HG02763 (cell line): ENCODE measurements around the gene TMEM208.
A peak's percentile ranks its signal among the peaks of the same experiment; 100 is the strongest.

ENCODE experiments used
- ATAC-seq: cut with Tn5 transposase; IDR thresholded peaks from one replicate; pipeline ENCODE4 v1.9.1; 2021; ENCODE audit warnings: mild to moderate bottlenecking, moderate library complexity; ENCODE audit not compliant: unreplicated experiment

Gene TMEM208

DNA sequence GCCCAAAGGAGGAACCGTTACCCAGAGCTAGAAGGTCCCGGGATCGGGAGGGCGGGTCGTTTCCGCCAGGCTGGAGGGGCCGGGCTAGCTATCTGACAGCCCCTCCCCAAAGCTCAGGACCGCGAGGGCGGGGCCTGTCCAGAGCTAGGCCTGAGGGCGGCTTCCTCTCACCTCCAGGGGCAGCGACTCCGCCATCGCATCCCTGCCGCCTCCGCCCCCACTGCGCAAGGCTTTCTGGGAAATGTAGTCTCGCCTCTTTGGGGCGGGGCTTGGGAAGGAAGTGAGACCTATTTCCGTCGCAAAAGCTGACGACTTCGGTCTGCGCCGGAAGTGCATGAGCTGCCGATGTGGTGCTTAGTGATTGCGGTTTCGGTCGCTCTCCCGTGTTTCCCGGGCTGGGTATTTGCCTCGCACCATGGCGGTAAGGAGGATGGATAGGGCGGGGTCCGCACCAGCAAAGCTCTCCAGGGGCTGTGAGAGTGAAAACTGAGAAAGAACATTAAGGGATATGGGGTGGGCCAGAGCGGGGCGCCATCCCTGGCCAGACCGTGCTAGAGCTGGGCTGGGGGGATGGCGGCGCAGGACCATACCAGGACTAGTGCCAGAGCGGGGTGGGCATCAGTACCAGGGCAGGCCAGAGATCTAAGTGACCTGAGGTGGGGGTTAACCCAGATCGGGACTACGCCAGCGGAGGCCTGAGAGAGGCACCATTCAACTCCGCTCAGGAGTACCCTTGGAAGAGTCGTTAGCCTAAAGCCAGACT is at the start of gene TMEM208:
TMEM208 (plus strand) TSS at position 327 of the 763 bp plus-strand sequence; CDS start at position 416, 89 bp downstream.
- peak; percentile 97 for ATAC-seq

DNA sequence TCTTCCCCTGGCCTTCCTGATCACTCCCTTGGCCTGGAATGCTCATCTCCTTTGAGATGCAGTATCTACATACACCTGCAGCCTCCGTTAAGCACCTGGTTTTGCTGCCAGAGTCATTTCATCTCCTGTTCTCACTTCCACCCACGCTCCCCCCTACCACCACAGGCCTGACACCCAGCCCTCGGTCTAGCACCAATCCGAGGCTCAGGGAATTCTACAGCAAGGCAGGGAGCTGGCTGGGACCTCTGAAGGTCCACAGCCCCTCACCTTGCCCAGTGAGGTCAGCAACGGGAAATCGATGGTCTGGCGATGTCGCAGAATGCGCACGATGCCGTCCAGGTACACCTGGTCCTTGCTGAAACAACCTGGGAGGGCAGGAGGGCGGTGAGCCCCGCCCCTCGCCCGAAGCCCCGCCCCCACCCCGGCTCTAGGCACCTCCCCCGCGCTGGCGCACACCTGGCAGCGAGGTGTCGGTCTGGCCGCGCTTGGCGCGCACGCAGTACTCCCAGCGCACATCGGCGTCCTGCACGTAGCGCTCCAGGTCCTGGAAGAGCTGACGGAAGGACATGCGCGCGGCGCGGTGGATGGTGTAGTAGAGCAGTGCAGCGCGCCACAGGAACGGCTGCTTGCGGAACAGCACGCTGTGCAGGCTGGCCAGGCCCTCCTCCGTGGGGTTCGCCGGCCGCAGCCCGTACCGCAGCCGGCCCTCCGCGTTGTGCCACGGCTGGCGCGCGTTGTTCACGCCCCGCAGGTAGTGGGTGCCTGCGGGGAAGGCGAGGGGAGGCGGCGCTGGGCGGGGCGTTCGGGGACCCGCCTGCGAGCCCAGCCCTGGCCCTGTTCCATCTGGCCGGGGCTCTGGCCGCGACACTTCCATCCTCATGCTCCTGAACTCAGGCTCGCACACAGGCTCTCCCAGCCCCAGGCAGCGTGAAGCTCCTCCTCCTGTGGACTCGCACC is 48.9 kb upstream of the TMEM208 start:
- ATAC-seq: no peak

- no peak for ATAC-seq
Observed at GRCh38 chr16:67179421-67180080, 47.4 kb upstream of the TMEM208 start.

GRCh38 chr16:67180166-67180565 is 46.8 kb upstream of the TMEM208 start:
- no peak for ATAC-seq

DNA sequence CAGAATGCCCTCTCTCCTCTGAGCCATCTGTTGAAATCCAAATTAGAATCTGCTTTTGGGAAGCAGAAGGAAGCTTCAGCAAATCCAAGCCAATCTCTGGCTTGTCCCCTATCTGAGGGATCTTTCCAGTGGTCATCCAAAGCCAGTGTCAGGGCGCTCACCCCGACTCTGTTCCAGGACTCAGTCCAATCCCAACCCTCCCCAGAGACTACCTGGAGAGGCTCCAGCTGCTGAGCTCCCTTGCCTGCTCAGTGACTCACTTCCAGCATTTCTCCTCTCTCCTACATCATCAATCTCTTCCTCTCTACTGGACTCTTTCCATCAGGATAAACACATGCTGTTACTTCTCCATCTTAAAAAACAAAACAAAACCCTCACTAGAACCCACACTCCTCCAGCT is 45.6 kb upstream of the TMEM208 start:
- no peak for ATAC-seq

DNA sequence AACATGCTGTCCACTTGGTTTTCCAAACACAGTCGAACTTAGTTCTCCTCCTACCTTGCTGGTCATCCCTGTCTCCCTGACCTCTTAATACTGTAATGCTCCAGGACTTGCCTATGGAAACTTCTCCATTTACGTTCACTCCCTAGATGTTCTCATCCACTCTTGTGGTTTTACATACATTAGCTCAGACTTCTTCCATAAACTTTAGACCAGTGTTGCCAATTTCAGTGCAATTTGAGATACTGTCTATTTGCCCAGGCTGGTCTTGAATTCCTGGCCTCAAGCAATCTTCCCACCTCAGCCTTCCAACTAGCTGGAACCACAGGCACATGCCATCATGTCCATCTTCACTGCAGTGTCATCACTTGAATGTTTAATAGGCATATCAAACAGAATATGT is 44.6 kb upstream of the TMEM208 start:
- no peak for ATAC-seq

- no peak for ATAC-seq
Observed at GRCh38 chr16:67183284-67183626, 43.7 kb upstream of the TMEM208 start.

- peak; percentile 93 for ATAC-seq
Observed at GRCh38 chr16:67183627-67184452, 43.1 kb upstream of the TMEM208 start, which contains the start of gene MATCAP1. TSS of gene MATCAP1 (minus strand) at chr16:67183963. CDS start at chr16:67180610, 3,353 bp downstream.

DNA sequence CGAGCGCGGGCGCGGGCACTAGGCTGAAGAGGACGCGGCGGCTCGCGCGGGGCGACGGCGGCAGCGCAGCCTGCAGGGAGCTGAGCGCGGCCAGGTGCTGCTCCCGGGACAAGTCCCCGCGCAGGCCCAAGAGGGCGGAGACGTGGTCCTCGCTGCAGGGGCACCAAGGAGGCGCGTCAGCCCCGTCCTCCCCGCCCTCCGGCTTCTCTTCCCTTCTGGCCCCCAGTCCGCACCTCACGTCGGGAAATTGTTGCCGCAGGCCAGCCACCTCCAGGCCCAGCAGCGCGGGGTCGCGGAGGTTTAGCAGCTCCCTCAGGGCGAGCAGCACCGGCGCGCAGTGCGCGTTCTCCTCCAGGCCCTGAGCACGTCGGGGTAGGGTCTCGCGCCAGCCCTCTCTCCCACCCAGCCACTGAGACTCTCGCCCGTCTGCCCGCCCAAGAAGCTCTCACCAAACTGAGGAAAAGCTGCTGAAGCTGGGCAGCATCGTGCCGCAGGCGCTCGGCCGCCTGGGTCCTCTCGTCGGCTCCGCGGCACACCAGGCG is 42.4 kb upstream of the TMEM208 start:
- no peak for ATAC-seq

- no peak for ATAC-seq
Observed at GRCh38 chr16:67184995-67185650, 41.8 kb upstream of the TMEM208 start.

GRCh38 chr16:67185651-67186134 is 41.2 kb upstream of the TMEM208 start:
- no peak for ATAC-seq

- ATAC-seq: no peak
Observed at GRCh38 chr16:67186550-67186950, 40.4 kb upstream of the TMEM208 start.

GRCh38 chr16:67187175-67187890 is 39.6 kb upstream of the TMEM208 start:
- no peak for ATAC-seq

- ATAC-seq: no peak
Observed at GRCh38 chr16:67188323-67188722, 38.6 kb upstream of the TMEM208 start.

GRCh38 chr16:67188798-67189197 is 38.1 kb upstream of the TMEM208 start:
- no peak for ATAC-seq

GRCh38 chr16:67190041-67190440 is 36.9 kb upstream of the TMEM208 start, which contains the start of gene EXOC3L1:
TSS of gene EXOC3L1 (minus strand) at chr16:67190136. CDS start at chr16:67189676, 460 bp downstream.
- no peak for ATAC-seq

GRCh38 chr16:67190448-67191399 is 36.2 kb upstream of the TMEM208 start:
- ATAC-seq: no peak
